ENCODE measurements around the gene SORCS2.

- TF ChIP-seq CTCF (IDR thresholded peaks at IDR 0.05): no peak
- no peak for TF ChIP-seq POLR2A (IDR thresholded peaks at IDR 0.05)
Observed at GRCh38 chr4:7320206-7320797, 128.0 kb downstream of the SORCS2 start.

Measured in esophagus squamous epithelium (tissue), 4 donors.